Activated CD8-positive, alpha-beta memory T cell treated with anti-CD3 and anti-CD28 coated beads, Interleukin-2, amount 50 U/mL, for 24 hours (primary cell): ENCODE measurements around the gene KRT76.

Source experiments
- DNase-seq: peaks from one replicate; pipeline ENCODE4 v3.0.0-alpha.2; 2020; ENCODE audit errors: extremely low read depth

KRT76 gene

GRCh38 chr12:52813203-52813819 is 36.2 kb upstream of the KRT76 start:
- no peak for DNase-seq

GRCh38 chr12:52812749-52813148 is 35.6 kb upstream of the KRT76 start:
- no peak for DNase-seq

GRCh38 chr12:52812073-52812400 is 34.9 kb upstream of the KRT76 start:
- no peak for DNase-seq

- DNase-seq = no peak
Observed at GRCh38 chr12:52811191-52812072, 34.3 kb upstream of the KRT76 start.

- DNase-seq = no peak
Observed at GRCh38 chr12:52810554-52810953, 33.4 kb upstream of the KRT76 start.

GRCh38 chr12:52809166-52809565 is 32.0 kb upstream of the KRT76 start:
- DNase-seq = no peak

GRCh38 chr12:52808573-52809160 is 31.5 kb upstream of the KRT76 start:
- no peak for DNase-seq

- DNase-seq = no peak
Observed at GRCh38 chr12:52807544-52808470, 30.7 kb upstream of the KRT76 start.

GRCh38 chr12:52806821-52807543 is 29.8 kb upstream of the KRT76 start:
- no peak for DNase-seq

GRCh38 chr12:52806169-52806811 is 29.1 kb upstream of the KRT76 start:
- no peak for DNase-seq

- no peak for DNase-seq
Observed at GRCh38 chr12:52805739-52806138, 28.6 kb upstream of the KRT76 start.

- no peak for DNase-seq
Observed at GRCh38 chr12:52805000-52805399, 27.9 kb upstream of the KRT76 start.

GRCh38 chr12:52802442-52802841 is 25.3 kb upstream of the KRT76 start:
- DNase-seq = no peak

- no peak for DNase-seq
Observed at GRCh38 chr12:52801773-52802172, 24.6 kb upstream of the KRT76 start.

- no peak for DNase-seq
Observed at GRCh38 chr12:52800259-52800917, 23.2 kb upstream of the KRT76 start.

GRCh38 chr12:52799505-52800211 is 22.5 kb upstream of the KRT76 start:
- no peak for DNase-seq

- DNase-seq = no peak
Observed at GRCh38 chr12:52798671-52799504, 21.7 kb upstream of the KRT76 start.

- no peak for DNase-seq
Observed at GRCh38 chr12:52798003-52798670, 21.0 kb upstream of the KRT76 start.
